Measurements from ENCODE around the gene EDN2. TPM values are rescaled to one million over a fixed set of nuclear protein-coding genes. Genes with fewer than 3 reads are reported as not detected.

The EDN2 gene
- total RNA-seq, 1 experiment from 2014 or later = not detected

GRCh38 chr1:41517062-41517438 lies 32.6 kb upstream of the EDN2 start:
- no peak for DNase-seq (ENCODE audit: low read depth)

GRCh38 chr1:41516168-41517061 lies 31.9 kb upstream of the EDN2 start:
- DNase-seq (ENCODE audit: low read depth) = peak; percentile 71

- DNase-seq (ENCODE audit: low read depth) = no peak
These were observed 31.3 kb upstream of the EDN2 start for GRCh38 chr1:41515778-41516167.

- no peak for DNase-seq (ENCODE audit: low read depth)
These were observed 30.7 kb upstream of the EDN2 start for GRCh38 chr1:41515131-41515678.

GRCh38 chr1:41514381-41514780 lies 29.9 kb upstream of the EDN2 start:
- DNase-seq (ENCODE audit: low read depth) = no peak

GRCh38 chr1:41513383-41513735 lies 28.9 kb upstream of the EDN2 start:
- no peak for DNase-seq (ENCODE audit: low read depth)

GRCh38 chr1:41512701-41513382 lies 28.4 kb upstream of the EDN2 start:
- DNase-seq (ENCODE audit: low read depth) = no peak

- DNase-seq (ENCODE audit: low read depth) = no peak
These were observed 26.7 kb upstream of the EDN2 start for GRCh38 chr1:41511239-41511540.

- DNase-seq (ENCODE audit: low read depth) = no peak
These were observed 26.2 kb upstream of the EDN2 start for GRCh38 chr1:41510531-41511238.

GRCh38 chr1:41509270-41509671 lies 24.8 kb upstream of the EDN2 start:
- DNase-seq (ENCODE audit: low read depth) = no peak

- no peak for DNase-seq (ENCODE audit: low read depth)
These were observed 23.8 kb upstream of the EDN2 start for GRCh38 chr1:41508290-41508689.

GRCh38 chr1:41507836-41508235 lies 23.4 kb upstream of the EDN2 start:
- DNase-seq (ENCODE audit: low read depth) = no peak

GRCh38 chr1:41507110-41507720 lies 22.7 kb upstream of the EDN2 start:
- no peak for DNase-seq (ENCODE audit: low read depth)

GRCh38 chr1:41504114-41505035 lies 19.9 kb upstream of the EDN2 start:
- no peak for DNase-seq (ENCODE audit: low read depth)

- DNase-seq (ENCODE audit: low read depth) = no peak
These were observed 19.1 kb upstream of the EDN2 start for GRCh38 chr1:41503538-41504113.

- DNase-seq (ENCODE audit: low read depth) = no peak
These were observed 18.4 kb upstream of the EDN2 start for GRCh38 chr1:41502912-41503311.

- DNase-seq (ENCODE audit: low read depth) = peak; percentile 89
These were observed 17.1 kb upstream of the EDN2 start for GRCh38 chr1:41501581-41501980.

- no peak for DNase-seq (ENCODE audit: low read depth)
These were observed 16.5 kb upstream of the EDN2 start for GRCh38 chr1:41500781-41501518.

GRCh38 chr1:41500378-41500777 lies 15.9 kb upstream of the EDN2 start:
- DNase-seq (ENCODE audit: low read depth) = peak; percentile 52

GRCh38 chr1:41499591-41499990 lies 15.1 kb upstream of the EDN2 start:
- DNase-seq (ENCODE audit: low read depth) = no peak

Measured in LHCN-M2 (cell line).